H1 (cell line): ENCODE measurements around the gene CCDC40. TPM values are rescaled to one million over a fixed set of nuclear protein-coding genes. Genes with fewer than 3 reads are reported as not detected.

Experiments
- CTCF ChIA-PET: fragments of 300-600 bp; sonication (Branson Sonifier 250); formaldehyde crosslinking; loops from one replicate; lab custom pipeline; 2021; ENCODE audit not compliant: partially characterized antibody; lab: Charles Lee
- POLR2A ChIA-PET: fragments of 300-600 bp; sonication (Branson Sonifier 250); formaldehyde crosslinking; loops from one replicate; lab custom pipeline; 2021; ENCODE audit warnings: inconsistent platforms; ENCODE audit not compliant: partially characterized antibody; lab: Charles Lee
- DNase-seq, 2 experiments: peaks; one replicate each; pipeline versions ENCODE4 v3.0.0 to v3.0.0-alpha.2; 2010 to 2022; ENCODE audit warnings: low spot score in 2 of 2, low read depth in 1 of 2, mixed read lengths in 1 of 2
- FAIRE-seq: peaks from 2 replicates; lab custom pipeline; 2011; peaks lifted over from hg19 to GRCh38; lab: Jason Lieb, UNC
- H2AFZ ChIP-seq: 2 replicates; pipeline ENCODE4 v1.8.1; 2012; ENCODE audit warnings: low read length, inconsistent platforms
- H2AK5ac ChIP-seq: 2 replicates; pipeline ENCODE4 v1.6.1; 2013; ENCODE audit warnings: low read depth, low read length
- H2BK120ac ChIP-seq: replicated peaks from 2 replicates; pipeline ENCODE3; 2013; ENCODE audit warnings: low read depth, low read length, inconsistent platforms
- H2BK12ac ChIP-seq: 2 replicates; pipeline ENCODE4 v1.6.1; 2013; ENCODE audit warnings: low read depth, low read length
- H2BK15ac ChIP-seq: 2 replicates; pipeline ENCODE4 v1.6.1; 2013; ENCODE audit warnings: low read length
- H2BK20ac ChIP-seq: 2 replicates; pipeline ENCODE4 v1.6.1; 2013; ENCODE audit warnings: low read length
- H2BK5ac ChIP-seq: 2 replicates; pipeline ENCODE4 v1.6.1; 2013; ENCODE audit warnings: low read depth, low read length
- H3K14ac ChIP-seq: 2 replicates; pipeline ENCODE4 v1.6.1; 2013; ENCODE audit warnings: inconsistent platforms; ENCODE audit not compliant: insufficient read length
- H3K18ac ChIP-seq: 2 replicates; pipeline ENCODE4 v1.6.1; 2013; ENCODE audit warnings: low read length; ENCODE audit errors: extremely low read depth
- H3K23ac ChIP-seq: 2 replicates; pipeline ENCODE4 v1.6.1; 2013; ENCODE audit warnings: inconsistent platforms; ENCODE audit not compliant: insufficient read length
- H3K23me2 ChIP-seq: 2 replicates; pipeline ENCODE4 v1.6.1; 2013; ENCODE audit warnings: low read depth, low read length
- H3K27ac ChIP-seq: 2 replicates; pipeline ENCODE4 v1.6.1; 2011; ENCODE audit warnings: low read depth, low read length, inconsistent platforms
- H3K27me3 ChIP-seq, 4 experiments: replicated peaks in 1 of 4; 1 replicate in 1 of 4; 2 replicates in 3 of 4; pipeline versions ENCODE4 v1.6.1 to v1.8.1; 2011 to 2013; ENCODE audit warnings: low read length in 3 of 4, mild to moderate bottlenecking in 3 of 4, inconsistent platforms in 2 of 4, mixed read lengths in 2 of 4, moderate library complexity in 1 of 4; ENCODE audit not compliant: control insufficient read depth in 3 of 4, insufficient read depth in 3 of 4; ENCODE audit errors: extremely low read depth in 1 of 4
- H3K36me3 ChIP-seq, 4 experiments: 2 replicates each; pipeline versions ENCODE4 v1.6.1 to v1.8.1; 2011 to 2013; ENCODE audit warnings: mild to moderate bottlenecking in 4 of 4, low read length in 3 of 4, moderate library complexity in 2 of 4, control low read depth in 1 of 4, inconsistent platforms in 1 of 4; ENCODE audit not compliant: insufficient read depth in 4 of 4, control insufficient read depth in 2 of 4
- H3K4ac ChIP-seq: replicated peaks from 2 replicates; pipeline ENCODE3; 2013; ENCODE audit warnings: low read length, low read depth, mixed read lengths, inconsistent platforms; ENCODE audit not compliant: insufficient read length
- H3K4me1 ChIP-seq, 4 experiments: replicated peaks in 1 of 4; 1 replicate in 1 of 4; 2 replicates in 3 of 4; pipeline versions ENCODE4 v1.6.1 to v1.8.1; 2011 to 2013; ENCODE audit warnings: low read length in 3 of 4, inconsistent platforms in 2 of 4, mixed read lengths in 1 of 4; ENCODE audit not compliant: insufficient read depth in 4 of 4, control insufficient read depth in 3 of 4
- H3K4me2 ChIP-seq, 2 experiments: 2 replicates each; pipeline versions ENCODE4 v1.6.1 to v1.8.1; 2011 to 2013; ENCODE audit warnings: low read depth in 2 of 2, low read length in 2 of 2, control low read depth in 1 of 2, inconsistent platforms in 1 of 2, mild to moderate bottlenecking in 1 of 2; ENCODE audit not compliant: insufficient read depth in 1 of 2
- H3K4me3 ChIP-seq, 4 experiments: fragments of 200-600, 300-600 bp in 1 of 4; sonication (generic), shearing (Covaris generic), sonication (Bioruptor Twin) in 1 of 4; 2 replicates each; pipeline versions ENCODE4 v1.5.1 to v1.8.1; 2011 to 2016; ENCODE audit warnings: low read length in 4 of 4, low read depth in 3 of 4, control low read depth in 2 of 4, inconsistent platforms in 2 of 4, mild to moderate bottlenecking in 2 of 4, mixed read lengths in 1 of 4, moderate library complexity in 1 of 4; ENCODE audit not compliant: insufficient read depth in 2 of 4; ENCODE audit errors: extremely low read depth in 1 of 4
- H3K56ac ChIP-seq: replicated peaks from 2 replicates; pipeline ENCODE3; 2013; ENCODE audit warnings: low read depth, mild to moderate bottlenecking, mixed read lengths, low read length, inconsistent platforms; ENCODE audit not compliant: insufficient read length
- H3K79me1 ChIP-seq: 2 replicates; pipeline ENCODE4 v1.6.1; 2013; ENCODE audit warnings: low read depth, low read length, control low read depth
- H3K79me2 ChIP-seq, 2 experiments: 2 replicates each; pipeline versions ENCODE4 v1.6.1 to v1.8.1; 2012 to 2013; ENCODE audit warnings: low read length in 2 of 2, mild to moderate bottlenecking in 2 of 2, inconsistent platforms in 1 of 2; ENCODE audit not compliant: insufficient read depth in 2 of 2, control insufficient read depth in 1 of 2
- H3K9ac ChIP-seq, 4 experiments: replicated peaks in 1 of 4; 1 replicate in 1 of 4; 2 replicates in 3 of 4; pipeline versions ENCODE4 v1.6.1 to v1.8.1; 2011 to 2013; ENCODE audit warnings: low read depth in 3 of 4, low read length in 3 of 4, control low read depth in 2 of 4, mild to moderate bottlenecking in 2 of 4, moderate library complexity in 2 of 4, inconsistent platforms in 1 of 4; ENCODE audit errors: extremely low read depth in 1 of 4
- H3K9me3 ChIP-seq, 2 experiments: 2 replicates each; pipeline versions ENCODE4 v1.6.1 to v1.8.1; 2012 to 2013; ENCODE audit warnings: mild to moderate bottlenecking in 2 of 2, moderate library complexity in 2 of 2, control low read depth in 1 of 2, inconsistent platforms in 1 of 2, low read depth in 1 of 2, low read length in 1 of 2, mixed read lengths in 1 of 2; ENCODE audit not compliant: insufficient read depth in 2 of 2
- H4K20me1 ChIP-seq, 2 experiments: replicated peaks in 1 of 2; 2 replicates each; pipeline versions ENCODE3 to v1.8.1; 2011 to 2013; ENCODE audit warnings: inconsistent platforms in 2 of 2, low read length in 2 of 2, mild to moderate bottlenecking in 1 of 2; ENCODE audit not compliant: insufficient read depth in 2 of 2, control insufficient read depth in 1 of 2
- H4K5ac ChIP-seq: 2 replicates; pipeline ENCODE4 v1.6.1; 2013; ENCODE audit warnings: low read length, low read depth, mixed read lengths, inconsistent platforms; ENCODE audit not compliant: insufficient read length
- H4K8ac ChIP-seq: 2 replicates; pipeline ENCODE4 v1.8.0; 2013; ENCODE audit warnings: mild to moderate bottlenecking, moderate library complexity, low read length, inconsistent platforms; ENCODE audit not compliant: insufficient read depth; ENCODE audit errors: extremely low read depth
- H4K91ac ChIP-seq: replicated peaks from 2 replicates; pipeline ENCODE3; 2013; ENCODE audit warnings: low read length, mixed read lengths, inconsistent platforms; ENCODE audit not compliant: insufficient read length
- RAD21 ChIP-seq, 2 experiments: IDR thresholded peaks in 1 of 2; conservative IDR thresholded peaks in 1 of 2; 2 replicates each; pipeline ENCODE4 v1.6.1; 2011; ENCODE audit warnings: low read depth in 2 of 2, low read length in 2 of 2, improper control_type of control experiment in 1 of 2, inconsistent platforms in 1 of 2, mild to moderate bottlenecking in 1 of 2, moderate library complexity in 1 of 2
- RXRA ChIP-seq: IDR thresholded peaks from 2 replicates; pipeline ENCODE4 v1.6.1; 2011; ENCODE audit warnings: low read depth, mild to moderate bottlenecking, low read length, moderate library complexity; ENCODE audit not compliant: insufficient read depth
- WGBS, 2 experiments: shearing (Covaris generic) in 1 of 2; methylation state at CpG; one replicate each; pipeline versions ENCODE4 v1.1.6 to v1.1.7; 2013 to 2015; ENCODE audit warnings: low lambda C conversion rate in 2 of 2, mixed read lengths in 2 of 2, inconsistent platforms in 1 of 2, low coverage in 1 of 2, missing lambda C conversion rate in 1 of 2; ENCODE audit not compliant: insufficient replicate concordance in 2 of 2, insufficient coverage in 1 of 2, insufficient read length in 1 of 2; ENCODE audit errors: extremely low coverage in 1 of 2, missing lambda C conversion rate in 1 of 2; 5-methylcytosine and 5-hydroxymethylcytosine counted together
- polyA plus RNA-seq, 7 experiments: library from polyadenylated mRNA; depleted of rRNA in 3 of 7; stranded (reverse) in 5 of 7; unstranded in 2 of 7; fragments of >200 nt in 5 of 7; fragments of 200-250 nt in 2 of 7; gene quantifications; 1 replicate in 5 of 7; 2 replicates in 1 of 7; 4 replicates in 1 of 7; pipeline versions ENCODE4 v1.2.1 to v1.2.3, GENCODE V29; 2011 to 2013; ENCODE audit warnings: missing spikeins in 2 of 7, mixed read lengths in 2 of 7
- total RNA-seq: library from RNA; stranded (reverse); fragmentation: NEBNext Ultra II Directional; extraction: Animal tissue kit (Norgen Biotek cat#: 25700); gene quantifications from 2 replicates; pipeline ENCODE4 v1.2.1, GENCODE V29; 2021

CCDC40 gene
- total and polyA plus RNA-seq, 2 of the 8 experiments (the other 6 are each of a cell fraction or from before 2014, with no cell fraction given) = 4.1 to 11.5 TPM

DNA sequence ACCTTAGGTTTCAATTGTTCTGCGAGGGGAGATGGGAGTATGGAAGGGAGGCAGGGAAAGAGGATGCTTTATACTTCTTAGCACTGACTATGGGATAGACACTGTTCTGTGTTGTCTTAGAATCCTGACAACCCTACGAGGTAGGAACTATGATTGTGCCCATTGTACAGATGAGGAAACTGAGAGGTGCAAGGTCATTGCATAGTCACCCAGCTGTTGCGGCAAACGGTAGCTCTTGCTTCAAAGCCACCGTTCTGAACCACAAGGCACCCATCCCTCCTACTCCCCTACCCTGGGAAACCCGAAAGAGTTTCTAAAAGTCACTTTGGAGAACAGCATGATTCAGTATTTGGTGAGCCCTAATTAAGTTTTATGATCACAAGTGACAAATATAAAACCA lies 7.5 kb downstream of the CCDC40 start:
- H3K27ac ChIP-seq = no peak overlapping the region
- WGBS, 2 experiments = 83% methylated on average over 6 of the region's 6 CpGs; no CpG with 5 or more reads in 1 of the 2 experiments
- H3K27me3 ChIP-seq = no peaks in the 10 kb centered on the region
- no peak overlapping the region for H4K91ac ChIP-seq
- no peak overlapping the region for H2BK15ac ChIP-seq
- H3K4me2 ChIP-seq = no peak overlapping the region
- DNase-seq = no peak
- no peak overlapping the region for H3K18ac ChIP-seq
- H3K23me2 ChIP-seq = no peaks in the 10 kb centered on the region
- no peak overlapping the region for H2BK5ac ChIP-seq
- no peak overlapping the region for H2BK20ac ChIP-seq
- H3K9me3 ChIP-seq = no peaks in the 10 kb centered on the region
- H3K79me2 ChIP-seq = no peaks in the 10 kb centered on the region
- no peak overlapping the region for H3K23ac ChIP-seq
- no peak overlapping the region for H2AFZ ChIP-seq
- TF ChIP-seq RAD21 (IDR thresholded peaks at IDR 0.05 in 1 of 2, conservative IDR thresholded peaks at IDR 0.05 in 1 of 2; ENCODE audit: low read depth in 2 of 2, low read length in 2 of 2) (no peak), RXRA (no peak)
- TF ChIP-seq, all 59 proteins: peak for 0
- no peak overlapping the region for H3K9ac ChIP-seq
- H3K4me1 ChIP-seq = 0 out of 7 replicates have a peak, but pooled peaks cover 0 to 2% (median 0%) of the 10 kb centered on the region in 4 experiments
- H4K5ac ChIP-seq = no peak overlapping the region
- no peak overlapping the region for H3K4ac ChIP-seq
- no peak for FAIRE-seq
- H2BK12ac ChIP-seq = no peak overlapping the region
- H3K79me1 ChIP-seq = no peaks in the 10 kb centered on the region
- peaks cover 0 to 3% (median 1%) of the 10 kb centered on the region in 4 experiments; a peak in 3 of 8 replicates for H3K36me3 ChIP-seq
- ChIA-PET CTCF (interaction anchor here (1.0 kb wide), 1 partner anchor 37 kb away, joined by 3 read pairs; no protein-coding TSS in a partner anchor), POLR2A (no interaction called here)
- no peak overlapping the region for H4K8ac ChIP-seq
- H2AK5ac ChIP-seq = no peak overlapping the region
- H3K56ac ChIP-seq = no peak overlapping the region
- H3K14ac ChIP-seq = no peak overlapping the region
- no peak overlapping the region for H3K4me3 ChIP-seq
- peaks cover 0 to 2% of the 10 kb centered on the region in 2 experiments for H4K20me1 ChIP-seq
- H2BK120ac ChIP-seq = no peak overlapping the region
